Peyer's patch (tissue), 4 donors: ENCODE results near the gene VSIG10. TPM values are rescaled to one million over a fixed set of nuclear protein-coding genes. Genes with fewer than 3 reads are reported as not detected.

Source experiments
- DNase-seq, 3 donors: peaks; one replicate each; pipeline ENCODE4 v3.0.0-alpha.2; 2017 to 2019
- H3K27ac ChIP-seq, 4 donors: fragments of 200-600 bp; sonication (generic); one replicate each; pipeline ENCODE4 v1.5.1; 2016 to 2019
- H3K27me3 ChIP-seq, 2 donors: fragments of 200-600 bp; sonication (generic); one replicate each; pipeline ENCODE4 v1.5.1; 2019
- H3K36me3 ChIP-seq, 3 donors: fragments of 200-600 bp; sonication (generic); one replicate each; pipeline ENCODE4 v1.5.1; 2016 to 2019
- H3K4me1 ChIP-seq, 4 donors: fragments of 200-600 bp; sonication (generic); one replicate each; pipeline ENCODE4 v1.5.1; 2016 to 2019
- H3K4me3 ChIP-seq, 4 donors: fragments of 200-600 bp; sonication (generic); 1 replicate in 3 of 4; 2 replicates in 1 of 4; pipeline ENCODE4 v1.5.1; 2016 to 2019; ENCODE audit warnings: mild to moderate bottlenecking in 1 of 4
- H3K9me3 ChIP-seq, 4 donors: fragments of 200-600 bp; sonication (generic); one replicate each; pipeline ENCODE4 v1.5.1; 2016 to 2019; ENCODE audit warnings: mild to moderate bottlenecking in 1 of 4
- POLR2A ChIP-seq, 2 donors: fragments of 450-650 bp; IDR thresholded peaks; one replicate each; pipeline ENCODE4 v1.5.1; 2017; ENCODE audit warnings: antibody characterized with exemption in 2 of 2, mild to moderate bottlenecking in 2 of 2, moderate library complexity in 2 of 2
- total RNA-seq, 4 donors: library from RNA; depleted of rRNA; stranded (reverse); fragments of >200 nt; gene quantifications; one replicate each; pipeline ENCODE4 v1.1.0, GENCODE V29; 2016
- TF ChIP-seq, protein P1 (sequence below), 6 experiments: fragments of 450-650 bp in 4 of 6; fragments of 200-600 bp in 2 of 6; sonication (generic) in 1 of 6; IDR thresholded peaks; one replicate each; pipeline ENCODE4 v1.5.1; 2017 to 2019; ENCODE audit warnings: antibody characterized with exemption in 6 of 6, mild to moderate bottlenecking in 3 of 6, moderate library complexity in 1 of 6

The VSIG10 gene
- total RNA-seq, 4 donors from 2014 or later, result 72.6 to 342 (median 208) TPM

DNA sequence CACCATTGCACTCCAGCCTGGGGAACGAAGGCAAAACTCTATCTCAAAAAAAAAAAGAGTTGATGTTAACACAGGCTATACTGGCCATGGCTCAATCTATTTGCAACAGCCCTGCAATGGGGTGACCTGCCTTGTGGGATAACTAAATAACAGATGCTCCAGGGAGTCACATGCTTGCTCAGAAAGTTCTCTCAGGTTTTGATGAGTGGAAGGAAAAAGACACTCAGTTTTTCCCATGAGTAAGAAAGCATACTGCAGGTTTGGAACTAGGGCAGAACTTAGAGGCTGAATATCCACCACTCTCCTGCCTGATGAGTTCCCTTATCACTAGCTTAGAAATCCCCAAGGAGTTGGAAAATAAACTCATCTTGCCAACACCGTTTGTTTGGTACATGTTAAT is 59.7 kb downstream of the VSIG10 start:
- no peaks in the 10 kb centered on the region for H3K9me3 ChIP-seq
- H3K36me3 ChIP-seq, result peaks cover 0 to 72% (median 0%) of the 10 kb centered on the region in 3 donors
- no peaks in the 10 kb centered on the region for H3K27me3 ChIP-seq
- no peak overlapping the region for H3K4me3 ChIP-seq
- no peak overlapping the region for H3K27ac ChIP-seq
- DNase-seq, result no peak
- TF ChIP-seq POLR2A (IDR thresholded peaks at IDR 0.05), result no peak
- TF ChIP-seq, protein P1, sequence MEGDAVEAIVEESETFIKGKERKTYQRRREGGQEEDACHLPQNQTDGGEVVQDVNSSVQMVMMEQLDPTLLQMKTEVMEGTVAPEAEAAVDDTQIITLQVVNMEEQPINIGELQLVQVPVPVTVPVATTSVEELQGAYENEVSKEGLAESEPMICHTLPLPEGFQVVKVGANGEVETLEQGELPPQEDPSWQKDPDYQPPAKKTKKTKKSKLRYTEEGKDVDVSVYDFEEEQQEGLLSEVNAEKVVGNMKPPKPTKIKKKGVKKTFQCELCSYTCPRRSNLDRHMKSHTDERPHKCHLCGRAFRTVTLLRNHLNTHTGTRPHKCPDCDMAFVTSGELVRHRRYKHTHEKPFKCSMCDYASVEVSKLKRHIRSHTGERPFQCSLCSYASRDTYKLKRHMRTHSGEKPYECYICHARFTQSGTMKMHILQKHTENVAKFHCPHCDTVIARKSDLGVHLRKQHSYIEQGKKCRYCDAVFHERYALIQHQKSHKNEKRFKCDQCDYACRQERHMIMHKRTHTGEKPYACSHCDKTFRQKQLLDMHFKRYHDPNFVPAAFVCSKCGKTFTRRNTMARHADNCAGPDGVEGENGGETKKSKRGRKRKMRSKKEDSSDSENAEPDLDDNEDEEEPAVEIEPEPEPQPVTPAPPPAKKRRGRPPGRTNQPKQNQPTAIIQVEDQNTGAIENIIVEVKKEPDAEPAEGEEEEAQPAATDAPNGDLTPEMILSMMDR (IDR thresholded peaks at IDR 0.05), result no peak
- H3K4me1 ChIP-seq, result no peaks in the 10 kb centered on the region

DNA sequence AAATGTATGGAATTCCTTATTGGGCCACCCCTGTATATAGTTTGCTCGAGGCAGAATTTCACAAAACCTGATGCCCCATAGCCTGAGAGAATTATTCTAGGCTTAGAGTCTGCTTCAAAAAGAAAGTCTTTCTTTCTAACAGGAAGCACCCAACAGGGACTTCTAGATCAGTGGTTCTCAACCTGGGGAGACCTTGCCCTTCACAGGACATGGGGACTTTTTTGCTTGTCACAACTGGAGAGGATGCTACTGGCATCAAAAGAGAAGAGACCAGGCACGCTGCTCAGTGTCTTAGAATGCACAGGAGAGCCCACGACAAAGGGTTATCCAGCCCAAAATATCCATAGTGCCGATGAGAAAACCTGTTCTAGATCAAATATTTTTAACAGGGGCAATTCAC is 61.7 kb downstream of the VSIG10 start:
- Histone ChIP-seq H3K9me3 (no peaks in the 10 kb centered on the region), H3K4me1 (no peaks in the 10 kb centered on the region), H3K27me3 (no peaks in the 10 kb centered on the region), H3K27ac (no peak overlapping the region), H3K4me3 (no peak overlapping the region), H3K36me3 (peaks cover 0 to 87% (median 0%) of the 10 kb centered on the region in 3 donors)
- DNase-seq, result no peak
- TF ChIP-seq, protein P1 (IDR thresholded peaks at IDR 0.05), result no peak
- TF ChIP-seq POLR2A (IDR thresholded peaks at IDR 0.05), result no peak

DNA sequence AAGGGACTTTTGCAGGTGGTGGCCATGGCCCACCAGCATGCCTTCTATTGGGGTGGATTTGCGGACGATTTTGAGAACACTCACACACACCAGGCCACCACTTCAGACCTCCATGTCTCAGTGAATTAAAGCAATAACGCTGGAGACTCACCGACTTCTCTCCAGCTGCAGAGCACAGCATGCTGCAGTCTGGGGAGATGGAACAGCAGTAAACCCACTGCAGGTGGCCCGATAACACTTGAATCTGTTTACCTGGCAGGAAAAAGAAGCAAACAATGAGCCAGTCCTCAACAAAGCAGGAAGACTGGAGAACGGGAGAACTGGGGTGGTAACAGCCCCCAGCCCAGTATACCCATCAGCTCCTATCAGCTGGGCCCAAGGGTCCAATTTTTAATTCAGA is 65.7 kb downstream of the VSIG10 start:
- no peak overlapping the region for H3K27ac ChIP-seq
- H3K9me3 ChIP-seq, result no peaks in the 10 kb centered on the region
- no peak for DNase-seq
- no peaks in the 10 kb centered on the region for H3K4me1 ChIP-seq
- H3K27me3 ChIP-seq, result no peaks in the 10 kb centered on the region
- TF ChIP-seq POLR2A (IDR thresholded peaks at IDR 0.05), result no peak
- TF ChIP-seq, protein P1 (IDR thresholded peaks at IDR 0.05), result no peak
- peaks cover 0 to 100% (median 0%) of the 10 kb centered on the region in 3 donors for H3K36me3 ChIP-seq
- no peak overlapping the region for H3K4me3 ChIP-seq

DNA sequence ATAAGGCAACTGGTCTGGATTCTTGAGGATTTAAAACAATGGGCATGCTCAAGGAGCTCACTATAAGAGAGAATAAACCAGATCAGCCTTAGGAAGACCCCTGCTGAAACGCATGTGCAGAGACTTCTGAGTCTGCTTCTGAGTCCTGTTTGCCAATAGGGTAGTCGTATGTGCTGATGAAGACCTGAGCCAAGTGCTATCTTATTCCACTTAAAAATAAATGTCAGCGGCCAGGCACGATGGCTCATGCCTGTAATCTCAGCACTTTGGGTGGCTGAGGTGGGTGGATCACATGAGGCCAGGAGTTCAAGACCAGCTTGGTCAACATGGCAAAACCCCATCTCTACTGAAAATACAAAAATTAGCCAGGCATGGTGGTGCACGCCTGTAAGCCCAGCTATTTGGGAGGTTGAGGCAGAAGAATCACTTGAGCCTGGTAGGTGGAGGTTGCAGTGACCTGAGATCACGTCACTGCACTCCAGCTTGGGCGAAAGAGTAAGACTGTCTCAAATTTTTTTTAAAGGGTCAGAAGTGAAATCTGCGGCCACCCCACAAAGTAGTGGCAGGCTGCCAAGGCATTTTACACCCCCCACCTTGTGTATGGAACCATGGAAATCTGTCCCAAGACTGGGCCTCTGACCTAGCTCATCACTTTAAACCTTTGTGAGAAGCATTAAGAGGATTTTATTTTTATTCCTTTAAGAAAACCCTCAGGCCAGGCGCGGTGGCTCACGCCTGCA is 67.0 kb downstream of the VSIG10 start:
- TF ChIP-seq POLR2A (IDR thresholded peaks at IDR 0.05), result no peak
- TF ChIP-seq, protein P1 (IDR thresholded peaks at IDR 0.05), result no peak
- no peak for DNase-seq
- Histone ChIP-seq H3K27ac (no peak overlapping the region), H3K27me3 (no peaks in the 10 kb centered on the region), H3K4me3 (no peak overlapping the region), H3K4me1 (no peaks in the 10 kb centered on the region), H3K9me3 (no peaks in the 10 kb centered on the region), H3K36me3 (peaks cover 0 to 100% (median 0%) of the 10 kb centered on the region in 3 donors)

DNA sequence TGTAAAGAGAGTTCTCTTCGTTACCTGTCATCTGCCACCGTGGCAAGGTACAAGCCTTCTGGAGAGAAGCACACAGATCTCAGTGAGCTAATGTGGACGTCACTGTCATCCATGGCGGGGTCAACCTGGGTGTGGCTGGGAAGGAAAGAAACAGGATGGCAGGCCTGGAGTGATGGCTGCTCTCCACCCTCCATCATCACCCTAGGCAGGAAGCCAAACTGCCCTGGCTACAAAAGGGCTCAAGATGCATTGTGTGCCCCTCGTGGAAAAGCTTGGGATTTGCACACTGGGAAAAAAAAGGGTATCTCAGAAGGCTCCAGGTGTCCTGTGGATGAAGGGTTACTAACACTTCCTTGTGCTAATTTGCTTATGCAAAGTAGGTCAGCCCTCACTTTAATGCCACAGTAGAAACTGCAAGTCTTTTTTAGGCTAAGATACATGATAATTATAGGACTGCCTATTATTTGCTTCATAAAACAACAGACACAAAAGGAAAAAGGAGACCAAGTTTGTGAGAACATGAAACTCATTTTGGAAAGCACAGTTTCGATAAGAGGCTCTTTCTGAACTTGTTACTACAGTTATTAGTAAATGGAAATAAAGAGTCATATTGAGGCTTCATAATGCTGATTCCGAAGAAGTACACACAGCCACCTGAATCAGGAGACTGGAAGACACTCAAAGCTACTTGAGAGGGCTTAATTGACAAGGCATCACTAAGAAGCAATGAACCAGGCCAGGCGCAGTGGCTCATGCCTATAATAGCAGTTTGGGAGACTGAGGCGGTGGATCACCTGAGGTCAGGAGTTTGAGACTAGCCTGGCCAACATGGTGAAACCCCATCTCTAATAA is 68.4 kb downstream of the VSIG10 start:
- no peaks in the 10 kb centered on the region for H3K4me1 ChIP-seq
- H3K36me3 ChIP-seq, result peaks cover 0 to 100% (median 0%) of the 10 kb centered on the region in 3 donors
- DNase-seq, result no peak

More for the DNA sequence above, 68.4 kb downstream of the VSIG10 start:
- no peaks in the 10 kb centered on the region for H3K27me3 ChIP-seq
- H3K4me3 ChIP-seq, result no peak overlapping the region
- H3K27ac ChIP-seq, result no peak overlapping the region
- no peak for TF ChIP-seq POLR2A (IDR thresholded peaks at IDR 0.05)
- TF ChIP-seq, protein P1 (IDR thresholded peaks at IDR 0.05), result no peak
- no peaks in the 10 kb centered on the region for H3K9me3 ChIP-seq
